Ascending aorta (tissue), 2 donors: Measurements from ENCODE around the gene AHCYL1. TPM values are rescaled to one million over a fixed set of nuclear protein-coding genes. Genes with fewer than 3 reads are reported as not detected.
"Not testable (repeated sequence)": the region's sequence is repeated elsewhere in the genome, so short reads cannot be mapped to it uniquely, and the experiment has no call there.

Experiments
- DNase-seq, 2 donors: peaks; one replicate each; pipeline ENCODE4 v3.0.0-alpha.2; 2019; ENCODE audit warnings: low spot score in 2 of 2
- H3K27ac ChIP-seq, 2 donors: fragments of 200-600 bp; sonication (generic); one replicate each; pipeline ENCODE4 v1.5.1; 2016 to 2017; ENCODE audit warnings: mild to moderate bottlenecking in 1 of 2
- H3K27me3 ChIP-seq: fragments of 200-600 bp; sonication (generic); one replicate; pipeline ENCODE4 v1.5.1; 2017
- H3K36me3 ChIP-seq, 2 donors: fragments of 200-600 bp; sonication (generic); one replicate each; pipeline ENCODE4 v1.5.1; 2016
- H3K4me1 ChIP-seq, 2 donors: fragments of 200-600 bp; sonication (generic); one replicate each; pipeline ENCODE4 v1.5.1; 2016 to 2017; ENCODE audit warnings: mild to moderate bottlenecking in 1 of 2
- H3K4me3 ChIP-seq, 2 donors: fragments of 200-600 bp; sonication (generic); one replicate each; pipeline ENCODE4 v1.5.1; 2016 to 2017; ENCODE audit warnings: mild to moderate bottlenecking in 1 of 2
- H3K9me3 ChIP-seq, 2 donors: fragments of 200-600 bp; sonication (generic); one replicate each; pipeline ENCODE4 v1.5.1; 2016
- CTCF ChIP-seq, 3 experiments: fragments of 200-600 bp in 2 of 3; fragments of 450-650 bp in 1 of 3; sonication (generic) in 2 of 3; IDR thresholded peaks; one replicate each; pipeline ENCODE4 v1.5.1; 2016 to 2019; ENCODE audit warnings: antibody characterized with exemption in 3 of 3, mild to moderate bottlenecking in 1 of 3, moderate library complexity in 1 of 3
- intact Hi-C: fragments of 100-400 bp; cut with DNase I; formaldehyde crosslinking; loops from one replicate; pipeline ENCODE4 v1.15.1; 2023
- total RNA-seq: library from RNA; depleted of rRNA; stranded (reverse); fragments of >200 nt; gene quantifications from one replicate; pipeline ENCODE4 v1.1.0, GENCODE V29; 2016

Gene AHCYL1
- total RNA-seq, 1 donor from 2014 or later = 49.1 TPM

- Histone ChIP-seq H3K27ac (no peak overlapping the region), H3K27me3 (no peaks in the 10 kb centered on the region), H3K4me3 (no peak overlapping the region), H3K36me3 (no peaks in the 10 kb centered on the region), H3K4me1 (no peaks in the 10 kb centered on the region), H3K9me3 (no peaks in the 10 kb centered on the region)
- intact Hi-C loops = no loop called here
- DNase-seq = no peak
- TF ChIP-seq CTCF (IDR thresholded peaks at IDR 0.05) = no peak
Measured at GRCh38 chr1:109944541-109944940, 40.0 kb upstream of the AHCYL1 start.

GRCh38 chr1:109946511-109946910 is 38.1 kb upstream of the AHCYL1 start:
- DNase-seq = no peak
- H3K27ac ChIP-seq = no peak overlapping the region
- no peaks in the 10 kb centered on the region for H3K36me3 ChIP-seq
- intact Hi-C loops = no loop called here
- H3K9me3 ChIP-seq = no peaks in the 10 kb centered on the region
- no peak for TF ChIP-seq CTCF (IDR thresholded peaks at IDR 0.05)
- no peak overlapping the region for H3K4me3 ChIP-seq
- H3K27me3 ChIP-seq = no peaks in the 10 kb centered on the region
- H3K4me1 ChIP-seq = no peaks in the 10 kb centered on the region

GRCh38 chr1:109947582-109948284 is 36.8 kb upstream of the AHCYL1 start:
- no peak overlapping the region for H3K27ac ChIP-seq
- no peak for DNase-seq
- H3K27me3 ChIP-seq = no peaks in the 10 kb centered on the region
- H3K36me3 ChIP-seq = no peaks in the 10 kb centered on the region
- no peaks in the 10 kb centered on the region for H3K9me3 ChIP-seq
- intact Hi-C loops = no loop called here
- no peak overlapping the region for H3K4me3 ChIP-seq
- no peaks in the 10 kb centered on the region for H3K4me1 ChIP-seq
- no peak for TF ChIP-seq CTCF (IDR thresholded peaks at IDR 0.05)

- Histone ChIP-seq H3K4me1 (no peaks in the 10 kb centered on the region), H3K27ac (no peak overlapping the region), H3K36me3 (no peaks in the 10 kb centered on the region), H3K4me3 (no peak overlapping the region), H3K27me3 (no peaks in the 10 kb centered on the region), H3K9me3 (no peaks in the 10 kb centered on the region)
- no peak for TF ChIP-seq CTCF (IDR thresholded peaks at IDR 0.05)
- intact Hi-C loops = no loop called here
- DNase-seq = no peak
Measured at GRCh38 chr1:109948285-109948630, 36.3 kb upstream of the AHCYL1 start.

- no peak overlapping the region for H3K27ac ChIP-seq
- no peaks in the 10 kb centered on the region for H3K9me3 ChIP-seq
- no peaks in the 10 kb centered on the region for H3K27me3 ChIP-seq
- H3K4me1 ChIP-seq = no peaks in the 10 kb centered on the region
- no peaks in the 10 kb centered on the region for H3K36me3 ChIP-seq
- no peak for DNase-seq
- H3K4me3 ChIP-seq = no peak overlapping the region
- intact Hi-C loops = no loop called here
- TF ChIP-seq CTCF (IDR thresholded peaks at IDR 0.05) = no peak
Measured at GRCh38 chr1:109950038-109950437, 34.5 kb upstream of the AHCYL1 start.

- no peak for TF ChIP-seq CTCF (IDR thresholded peaks at IDR 0.05)
Measured at GRCh38 chr1:109950509-109950908, 34.1 kb upstream of the AHCYL1 start.

GRCh38 chr1:109951501-109951900 is 33.1 kb upstream of the AHCYL1 start:
- H3K4me1 ChIP-seq, intact Hi-C loops, H3K36me3 ChIP-seq: not testable (repeated sequence)

More at GRCh38 chr1:109950509-109950908, 34.1 kb upstream of the AHCYL1 start:
- Histone ChIP-seq H3K27ac (no peak overlapping the region), H3K4me1 (no peaks in the 10 kb centered on the region), H3K36me3 (no peaks in the 10 kb centered on the region), H3K27me3 (no peaks in the 10 kb centered on the region), H3K4me3 (no peak overlapping the region), H3K9me3 (no peaks in the 10 kb centered on the region)
- intact Hi-C loops = no loop called here
- DNase-seq = no peak

More at GRCh38 chr1:109951501-109951900, 33.1 kb upstream of the AHCYL1 start:
- not testable (repeated sequence) for H3K4me3 ChIP-seq, DNase-seq, H3K27ac ChIP-seq, H3K27me3 ChIP-seq, H3K9me3 ChIP-seq
